Gastrocnemius medialis (tissue), 4 donors: Measurements from ENCODE around the gene ADGRD1. TPM values are rescaled to one million over a fixed set of nuclear protein-coding genes. Genes with fewer than 3 reads are reported as not detected.

Experiments used
- ATAC-seq, 2 donors: fragments of 150-250 bp; one replicate each; pipeline ENCODE4 v1.9.1; 2016
- DNase-seq, 2 donors: peaks; one replicate each; pipeline ENCODE4 v3.0.0-alpha.2; 2019
- H3K27ac ChIP-seq, 4 donors: fragments of 200-600 bp; sonication (generic); 1 replicate in 1 of 4; 2 replicates in 3 of 4; pipeline ENCODE4 v1.5.1; 2016 to 2018; ENCODE audit warnings: mild to moderate bottlenecking in 2 of 4, moderate library complexity in 1 of 4
- H3K27me3 ChIP-seq, 3 donors: fragments of 200-600 bp; sonication (generic) in 2 of 3; 1 replicate in 1 of 3; 2 replicates in 2 of 3; pipeline versions ENCODE4 v1.5.1 to v1.6.0; 2016 to 2019; ENCODE audit warnings: mild to moderate bottlenecking in 1 of 3, moderate library complexity in 1 of 3
- H3K36me3 ChIP-seq, 2 donors: fragments of 200-600 bp; sonication (generic) in 1 of 2; one replicate each; pipeline ENCODE4 v1.5.1; 2017 to 2018
- H3K4me1 ChIP-seq, 2 donors: fragments of 200-600 bp; sonication (generic) in 1 of 2; one replicate each; pipeline ENCODE4 v1.5.1; 2016 to 2017; ENCODE audit warnings: mild to moderate bottlenecking in 2 of 2
- H3K4me3 ChIP-seq, 4 donors: fragments of 200-600 bp; sonication (generic) in 3 of 4; 1 replicate in 1 of 4; 2 replicates in 3 of 4; pipeline ENCODE4 v1.5.1; 2016 to 2019; ENCODE audit warnings: mild to moderate bottlenecking in 2 of 4
- H3K9me3 ChIP-seq, 3 donors: fragments of 200-600 bp; sonication (generic) in 2 of 3; 1 replicate in 1 of 3; 2 replicates in 2 of 3; pipeline ENCODE4 v1.5.1; 2016 to 2019
- POLR2A ChIP-seq, 2 donors: fragments of 450-650 bp; IDR thresholded peaks; one replicate each; pipeline ENCODE4 v1.6.1; 2017; ENCODE audit warnings: antibody characterized with exemption in 2 of 2, mild to moderate bottlenecking in 2 of 2, moderate library complexity in 2 of 2
- in situ Hi-C, 4 donors: fragments of 200-750 bp; cut with MboI; loops; one replicate each; pipeline versions ENCODE4 v1.15.0 to v1.8.0; 2017; ENCODE audit warnings: low sequenced_read_pairs in 4 of 4
- intact Hi-C: fragments of 100-400 bp; cut with DNase I; formaldehyde crosslinking; loops from one replicate; pipeline ENCODE4 v1.15.1; 2023; ENCODE audit warnings: low total_unique reads
- total RNA-seq, 4 donors: library from RNA; depleted of rRNA; stranded (reverse); fragments of >200 nt; gene quantifications; one replicate each; pipeline versions ENCODE4 v1.1.0 to v1.2.3, GENCODE V29; 2016
- TF ChIP-seq, protein P1 (sequence below), 5 experiments: fragments of 450-650 bp in 3 of 5; fragments of 200-600 bp in 2 of 5; sonication (generic) in 2 of 5; IDR thresholded peaks in 4 of 5; conservative IDR thresholded peaks in 1 of 5; 1 replicate in 4 of 5; 2 replicates in 1 of 5; pipeline ENCODE4 v1.5.1; 2016 to 2019; ENCODE audit warnings: antibody characterized with exemption in 5 of 5, mild to moderate bottlenecking in 3 of 5, moderate library complexity in 3 of 5

The ADGRD1 gene
- total RNA-seq, 4 donors from 2014 or later: 5.3 to 9.6 (median 8.2) TPM

DNA sequence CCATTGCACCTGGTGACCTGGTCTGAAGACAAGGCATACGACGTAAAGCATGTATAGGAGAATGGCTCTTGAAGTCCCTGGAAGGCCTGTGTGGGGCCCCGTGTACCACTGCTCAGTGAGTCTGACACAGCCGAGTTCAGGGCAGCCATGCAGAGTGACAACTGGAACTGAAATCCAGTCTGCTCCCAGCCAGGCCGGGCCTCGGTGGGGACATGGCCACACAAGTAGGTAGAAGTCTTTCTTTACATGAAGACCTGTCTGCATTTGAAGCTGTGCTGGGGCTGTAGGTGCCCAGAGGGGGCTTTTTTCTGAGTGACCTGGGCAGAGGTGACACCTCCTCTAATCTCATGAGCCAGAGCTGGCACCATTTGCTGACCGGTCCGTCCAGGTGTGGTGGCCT, 35.7 kb downstream of the ADGRD1 start:
- H3K36me3 ChIP-seq: no peaks in the 10 kb centered on the region
- DNase-seq: no peak
- intact Hi-C loops: no loop called here

DNA sequence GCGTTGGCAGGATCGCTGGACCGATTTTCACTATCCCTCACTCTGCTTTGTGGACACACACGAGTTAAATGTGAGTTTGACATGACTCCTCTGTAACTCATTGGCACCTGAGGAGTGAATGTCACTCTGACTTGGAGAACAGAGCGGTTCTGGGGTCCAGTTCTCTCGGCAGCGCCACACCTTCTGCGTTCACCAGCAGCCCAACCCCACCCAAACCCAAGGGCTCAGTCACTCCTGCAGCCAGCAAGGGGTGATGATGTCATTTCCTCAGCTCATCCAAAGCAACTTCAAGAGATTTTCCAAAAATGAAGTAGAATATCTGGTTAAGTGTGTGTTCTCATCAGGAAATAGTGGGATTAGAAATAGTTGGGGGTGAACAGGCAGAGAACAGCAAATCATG, 36.3 kb downstream of the ADGRD1 start:
- H3K27me3 ChIP-seq: no peaks in the 10 kb centered on the region
- no peaks in the 10 kb centered on the region for H3K36me3 ChIP-seq
- no peak overlapping the region for H3K27ac ChIP-seq
- intact Hi-C loops: no loop called here
- DNase-seq (peak in 1 of 2 donors; percentile 60), ATAC-seq (peak in 1 of 2 donors; percentile 41)
- TF ChIP-seq, protein P1, sequence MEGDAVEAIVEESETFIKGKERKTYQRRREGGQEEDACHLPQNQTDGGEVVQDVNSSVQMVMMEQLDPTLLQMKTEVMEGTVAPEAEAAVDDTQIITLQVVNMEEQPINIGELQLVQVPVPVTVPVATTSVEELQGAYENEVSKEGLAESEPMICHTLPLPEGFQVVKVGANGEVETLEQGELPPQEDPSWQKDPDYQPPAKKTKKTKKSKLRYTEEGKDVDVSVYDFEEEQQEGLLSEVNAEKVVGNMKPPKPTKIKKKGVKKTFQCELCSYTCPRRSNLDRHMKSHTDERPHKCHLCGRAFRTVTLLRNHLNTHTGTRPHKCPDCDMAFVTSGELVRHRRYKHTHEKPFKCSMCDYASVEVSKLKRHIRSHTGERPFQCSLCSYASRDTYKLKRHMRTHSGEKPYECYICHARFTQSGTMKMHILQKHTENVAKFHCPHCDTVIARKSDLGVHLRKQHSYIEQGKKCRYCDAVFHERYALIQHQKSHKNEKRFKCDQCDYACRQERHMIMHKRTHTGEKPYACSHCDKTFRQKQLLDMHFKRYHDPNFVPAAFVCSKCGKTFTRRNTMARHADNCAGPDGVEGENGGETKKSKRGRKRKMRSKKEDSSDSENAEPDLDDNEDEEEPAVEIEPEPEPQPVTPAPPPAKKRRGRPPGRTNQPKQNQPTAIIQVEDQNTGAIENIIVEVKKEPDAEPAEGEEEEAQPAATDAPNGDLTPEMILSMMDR (IDR thresholded peaks at IDR 0.05 in 4 of 5, conservative IDR thresholded peaks at IDR 0.05 in 1 of 5): no peak
- TF ChIP-seq POLR2A (IDR thresholded peaks at IDR 0.05): no peak
- in situ Hi-C loops: no loop called here
- H3K9me3 ChIP-seq: no peaks in the 10 kb centered on the region
- H3K4me1 ChIP-seq: no peaks in the 10 kb centered on the region
- no peak overlapping the region for H3K4me3 ChIP-seq

More for the DNA sequence above, 35.7 kb downstream of the ADGRD1 start:
- Histone ChIP-seq H3K4me1 (no peaks in the 10 kb centered on the region), H3K4me3 (no peak overlapping the region), H3K27ac (no peak overlapping the region), H3K27me3 (no peaks in the 10 kb centered on the region), H3K9me3 (no peaks in the 10 kb centered on the region)
- ATAC-seq: no peak
- no peak for TF ChIP-seq POLR2A (IDR thresholded peaks at IDR 0.05)
- TF ChIP-seq, protein P1 (IDR thresholded peaks at IDR 0.05 in 4 of 5, conservative IDR thresholded peaks at IDR 0.05 in 1 of 5): no peak
- in situ Hi-C loops: no loop called here

DNA sequence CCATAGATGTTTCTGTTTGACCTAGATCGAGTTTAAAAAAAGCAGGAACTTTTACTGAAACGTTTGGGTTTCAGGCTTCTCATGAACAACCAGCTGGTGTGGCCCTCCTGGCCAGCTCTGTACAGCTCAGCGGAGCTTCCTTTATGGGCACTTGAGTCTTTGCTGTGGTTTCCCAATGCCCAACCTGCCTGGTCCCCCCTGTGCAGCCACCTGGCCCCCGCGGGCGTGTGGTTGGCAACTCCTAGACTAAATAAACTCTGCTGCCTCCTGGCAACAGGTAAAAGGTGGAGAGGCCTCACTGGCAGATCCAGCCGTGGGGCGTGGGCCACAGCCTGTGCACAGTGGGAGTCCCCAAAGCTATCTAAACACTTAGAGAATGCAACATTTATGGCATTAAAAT, 38.7 kb downstream of the ADGRD1 start:
- H3K4me3 ChIP-seq: no peak overlapping the region
- DNase-seq (no peak), ATAC-seq (no peak)
- in situ Hi-C loops: no loop called here
- intact Hi-C loops: no loop called here
- no peak overlapping the region for H3K27ac ChIP-seq
- no peaks in the 10 kb centered on the region for H3K9me3 ChIP-seq
- no peaks in the 10 kb centered on the region for H3K4me1 ChIP-seq
- H3K27me3 ChIP-seq: no peaks in the 10 kb centered on the region
- TF ChIP-seq POLR2A (IDR thresholded peaks at IDR 0.05): no peak
- H3K36me3 ChIP-seq: no peaks in the 10 kb centered on the region

DNA sequence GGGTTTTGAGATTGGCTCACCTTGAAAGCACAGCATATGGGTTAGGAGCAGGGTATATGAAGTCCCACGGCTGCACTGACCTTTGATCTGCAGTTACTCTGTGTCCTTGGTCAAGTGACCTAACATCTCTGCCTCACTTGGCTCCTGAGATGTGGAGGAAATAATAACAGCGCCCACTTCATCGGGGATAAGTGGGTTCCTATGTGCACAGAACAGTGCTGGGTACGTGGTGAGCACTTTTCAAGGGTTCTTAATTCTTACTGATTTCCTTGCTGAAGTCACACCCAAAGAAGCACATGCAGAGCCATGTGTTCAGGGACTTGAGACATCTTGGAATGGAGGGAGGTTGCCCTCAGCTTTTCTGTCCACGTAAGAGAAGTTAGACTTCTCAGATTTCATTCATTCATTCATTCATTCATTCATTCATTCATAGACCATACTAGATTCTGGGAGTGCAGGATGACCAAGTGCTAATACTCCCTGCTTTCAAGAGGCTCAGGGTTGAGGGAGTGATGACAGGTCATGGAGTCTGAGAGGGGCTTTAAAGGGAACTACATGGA, 39.4 kb downstream of the ADGRD1 start:
- no peak for DNase-seq
- Histone ChIP-seq H3K27ac (no peak overlapping the region), H3K36me3 (no peaks in the 10 kb centered on the region), H3K4me1 (no peaks in the 10 kb centered on the region), H3K27me3 (no peaks in the 10 kb centered on the region), H3K4me3 (no peak overlapping the region), H3K9me3 (no peaks in the 10 kb centered on the region)
- intact Hi-C loops (no loop called here), in situ Hi-C loops (no loop called here)
- TF ChIP-seq, protein P1 (IDR thresholded peaks at IDR 0.05 in 4 of 5, conservative IDR thresholded peaks at IDR 0.05 in 1 of 5): no peak
- TF ChIP-seq POLR2A (IDR thresholded peaks at IDR 0.05): no peak
- no peak for ATAC-seq

DNA sequence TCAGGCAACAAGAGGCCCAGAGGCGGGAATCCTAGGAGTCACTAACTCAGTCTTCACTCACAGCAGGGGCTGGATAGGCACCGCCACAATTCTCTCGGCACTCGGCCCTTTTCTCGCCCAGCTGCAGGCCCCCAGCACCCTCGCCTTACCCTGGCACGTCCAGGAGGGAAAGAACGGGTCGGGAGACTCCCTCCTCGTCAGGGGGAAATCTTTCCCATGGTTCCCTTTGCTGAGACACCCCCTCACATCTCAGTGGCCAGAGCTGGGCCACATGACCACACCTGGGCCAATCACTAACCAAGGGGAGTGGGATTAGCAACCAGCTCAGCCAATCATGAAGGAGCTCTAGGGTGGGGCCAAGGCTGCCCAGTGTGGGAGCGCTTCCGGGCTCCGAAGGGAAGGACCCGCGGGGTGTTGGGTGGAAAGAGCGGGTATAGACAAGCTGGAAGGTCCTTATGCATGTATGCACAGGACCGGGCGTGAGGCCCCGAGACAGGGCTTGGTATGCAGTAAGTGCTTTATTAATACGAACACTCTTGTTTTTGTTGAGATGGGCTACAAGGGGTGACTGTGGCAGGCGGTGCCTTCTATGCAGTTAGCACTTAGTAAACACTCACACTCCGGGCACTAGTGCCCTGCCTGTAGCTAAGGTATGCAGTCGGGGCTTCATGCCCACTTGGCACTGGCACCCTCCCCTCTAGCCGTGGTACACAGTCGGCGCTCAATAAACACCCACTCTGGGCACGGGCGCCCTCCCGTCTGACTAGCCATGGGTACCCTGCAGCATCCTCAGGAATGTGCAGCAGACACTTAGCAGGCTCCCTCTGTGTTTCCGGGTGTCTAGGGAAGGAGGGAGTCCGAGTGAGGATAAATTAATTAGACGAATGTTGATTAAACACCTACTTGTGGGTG, 40.3 kb downstream of the ADGRD1 start:
- intact Hi-C loops: no loop called here
- no peak overlapping the region for H3K4me3 ChIP-seq
- in situ Hi-C loops: no loop called here
- H3K4me1 ChIP-seq: no peaks in the 10 kb centered on the region
- no peak for DNase-seq
- no peak for TF ChIP-seq POLR2A (IDR thresholded peaks at IDR 0.05)
- TF ChIP-seq, protein P1 (IDR thresholded peaks at IDR 0.05 in 4 of 5, conservative IDR thresholded peaks at IDR 0.05 in 1 of 5): no peak
- no peak overlapping the region for H3K27ac ChIP-seq
- no peak for ATAC-seq
- no peaks in the 10 kb centered on the region for H3K36me3 ChIP-seq
- H3K27me3 ChIP-seq: no peaks in the 10 kb centered on the region
- H3K9me3 ChIP-seq: no peaks in the 10 kb centered on the region
